Endothelial cell of umbilical vein (primary cell): Measurements from ENCODE around the gene GHSR. TPM values are rescaled to one million over a fixed set of nuclear protein-coding genes. Genes with fewer than 3 reads are reported as not detected.

ENCODE experiments used
- BruUV-seq: library from RNA; stranded (reverse); fragments of 400-500 nt; replicated peaks from 2 replicates; lab custom pipeline; 2021; lab: Mats Ljungman, UMichigan
- CTCF ChIA-PET: fragments of 300-600, 350-600 bp; sonication (Branson Sonifier 250); formaldehyde crosslinking; loops from one replicate; lab custom pipeline; 2021; ENCODE audit warnings: antibody characterized with exemption, inconsistent platforms; lab: Charles Lee
- POLR2A ChIA-PET: fragments of 300-600, 350-600 bp; sonication (Branson Sonifier 250); formaldehyde crosslinking; loops from one replicate; lab custom pipeline; 2021; ENCODE audit warnings: antibody characterized with exemption, inconsistent platforms; lab: Charles Lee
- DNase-seq: peaks from one replicate; pipeline ENCODE4 v3.0.0-alpha.2; 2011; ENCODE audit warnings: low read depth, low spot score
- FAIRE-seq: peaks from 2 replicates; lab custom pipeline; 2011; peaks lifted over from hg19 to GRCh38; lab: Jason Lieb, UNC
- H2AFZ ChIP-seq: 2 replicates; pipeline ENCODE4 v1.6.0; 2012; ENCODE audit warnings: low read depth, low read length, control low read depth, inconsistent platforms
- H3K27ac ChIP-seq: 2 replicates; pipeline ENCODE4 v1.5.1; 2011; ENCODE audit warnings: low read depth, mild to moderate bottlenecking, control low read depth, low read length, moderate library complexity; ENCODE audit not compliant: insufficient read depth
- H3K27me3 ChIP-seq, 2 experiments: 2 replicates each; pipeline versions ENCODE4 v1.6.0 to v1.6.1; 2011; ENCODE audit warnings: low read length in 2 of 2, mixed read lengths in 1 of 2; ENCODE audit not compliant: control insufficient read depth in 2 of 2, insufficient read depth in 2 of 2
- H3K36me3 ChIP-seq, 2 experiments: 2 replicates in 1 of 2; 3 replicates in 1 of 2; pipeline ENCODE4 v1.5.1; 2011; ENCODE audit warnings: low read length in 2 of 2, mild to moderate bottlenecking in 1 of 2, moderate library complexity in 1 of 2; ENCODE audit not compliant: control insufficient read depth in 2 of 2, insufficient read depth in 2 of 2; ENCODE audit errors: extremely low read depth in 1 of 2
- H3K4me1 ChIP-seq: 3 replicates; pipeline ENCODE4 v1.5.1; 2011; ENCODE audit warnings: mild to moderate bottlenecking, low read length; ENCODE audit not compliant: control insufficient read depth, insufficient read depth; ENCODE audit errors: extremely low read depth
- H3K4me2 ChIP-seq: 2 replicates; pipeline ENCODE4 v1.6.1; 2011; ENCODE audit warnings: low read length, control low read depth, mixed read lengths; ENCODE audit not compliant: insufficient read depth
- H3K4me3 ChIP-seq, 3 experiments: fragments of 200-600 bp in 1 of 3; sonication (generic), shearing (Covaris generic) in 1 of 3; replicated peaks in 1 of 3; 2 replicates each; pipeline ENCODE4 v1.5.1; 2011 to 2016; ENCODE audit warnings: control low read depth in 3 of 3, low read length in 3 of 3, mild to moderate bottlenecking in 2 of 3, inconsistent platforms in 1 of 3, low read depth in 1 of 3, moderate library complexity in 1 of 3; ENCODE audit not compliant: insufficient read depth in 1 of 3
- H3K79me2 ChIP-seq: 2 replicates; pipeline ENCODE4 v1.6.0; 2012; ENCODE audit warnings: low read length, inconsistent platforms; ENCODE audit not compliant: control insufficient read depth, insufficient read depth
- H3K9ac ChIP-seq: replicated peaks from 2 replicates; pipeline ENCODE3; 2011; ENCODE audit warnings: low read length, control low read depth; ENCODE audit not compliant: insufficient read depth; ENCODE audit errors: extremely low read depth
- H3K9me1 ChIP-seq: replicated peaks from 3 replicates; pipeline ENCODE4 v1.6.0; 2011; ENCODE audit warnings: mild to moderate bottlenecking, low read length; ENCODE audit not compliant: control insufficient read depth, insufficient read depth; ENCODE audit errors: extremely low read depth
- H3K9me3 ChIP-seq: replicated peaks from 2 replicates; pipeline ENCODE4 v1.5.1; 2012; ENCODE audit warnings: low read length, inconsistent platforms; ENCODE audit not compliant: control insufficient read depth, insufficient read depth
- H4K20me1 ChIP-seq: replicated peaks from 2 replicates; pipeline ENCODE3; 2011; ENCODE audit warnings: mild to moderate bottlenecking, low read length; ENCODE audit not compliant: control insufficient read depth, insufficient read depth; ENCODE audit errors: extremely low read depth
- CTCF ChIP-seq, 2 donors: IDR thresholded peaks; 1 replicate in 1 of 2; 2 replicates in 1 of 2; pipeline ENCODE4 v1.5.1; 2011; ENCODE audit warnings: low read length in 2 of 2, mild to moderate bottlenecking in 2 of 2, moderate library complexity in 2 of 2, control low read depth in 1 of 2, inconsistent platforms in 1 of 2, low read depth in 1 of 2; ENCODE audit not compliant: insufficient read depth in 1 of 2; ENCODE audit errors: extremely low read depth in 1 of 2
- EZH2 ChIP-seq: IDR thresholded peaks from 2 replicates; pipeline ENCODE4 v1.6.1; 2012; ENCODE audit warnings: borderline replicate concordance, low read depth, mild to moderate bottlenecking, moderate library complexity, low read length, inconsistent platforms; ENCODE audit not compliant: severe bottlenecking
- FOS ChIP-seq: IDR thresholded peaks from 2 replicates; pipeline ENCODE4 v1.6.1; 2011; ENCODE audit warnings: mild to moderate bottlenecking, low read length, moderate library complexity, borderline replicate concordance; ENCODE audit not compliant: insufficient read depth
- GATA2 ChIP-seq: IDR thresholded peaks from 2 replicates; pipeline ENCODE4 v1.7.0; 2011; ENCODE audit warnings: low read depth, mild to moderate bottlenecking, moderate library complexity, mixed read lengths, low read length; ENCODE audit not compliant: insufficient read length, insufficient read depth
- JUN ChIP-seq: IDR thresholded peaks from 2 replicates; pipeline ENCODE4 v1.6.1; 2011; ENCODE audit warnings: borderline replicate concordance, low read depth; ENCODE audit not compliant: insufficient read length, insufficient read depth
- MAX ChIP-seq: IDR thresholded peaks from 2 replicates; pipeline ENCODE4 v1.6.1; 2011; ENCODE audit not compliant: insufficient read depth, insufficient read length
- MYC ChIP-seq: IDR thresholded peaks from one replicate; pipeline ENCODE4 v1.6.1; 2011; ENCODE audit warnings: mild to moderate bottlenecking, low read depth, low read length
- POLR2A ChIP-seq: IDR thresholded peaks from 2 replicates; pipeline ENCODE4 v1.6.1; 2012; ENCODE audit warnings: low read depth, mild to moderate bottlenecking, control low read depth, low read length
- POLR2AphosphoS5 ChIP-seq: IDR thresholded peaks from 2 replicates; pipeline ENCODE4 v1.6.1; 2012; ENCODE audit warnings: low read depth, mild to moderate bottlenecking, control low read depth, low read length, moderate library complexity; ENCODE audit not compliant: insufficient read depth
- dilution Hi-C: fragments of 300-500 bp; cut with MboI; formaldehyde crosslinking; loops from one replicate; pipeline ENCODE4 v1.15.0; 2019; ENCODE audit warnings: low sequenced_read_pairs; ENCODE audit not compliant: extremely low pct_ligation_motif_present
- intact Hi-C: fragments of 100-400 bp; cut with micrococcal nuclease; formaldehyde crosslinking; loops from one replicate; pipeline ENCODE4 v1.10.0; 2022
- polyA plus RNA-seq, 4 experiments: library from polyadenylated mRNA; depleted of rRNA in 3 of 4; stranded (reverse) in 3 of 4; unstranded in 1 of 4; fragments of >200 nt; gene quantifications; 2 replicates each; pipeline versions ENCODE4 v1.2.1 to v1.2.3, GENCODE V29; 2011 to 2012; ENCODE audit warnings: missing spikeins in 1 of 4
- total RNA-seq: library from RNA; stranded (reverse); gene quantifications from 2 replicates; pipeline ENCODE4 v1.2.3, GENCODE V29; 2021

Gene GHSR
- total and polyA plus RNA-seq, 2 donors (not counting 3 experiments of a cell fraction or from before 2014, with no cell fraction given): not detected

DNA sequence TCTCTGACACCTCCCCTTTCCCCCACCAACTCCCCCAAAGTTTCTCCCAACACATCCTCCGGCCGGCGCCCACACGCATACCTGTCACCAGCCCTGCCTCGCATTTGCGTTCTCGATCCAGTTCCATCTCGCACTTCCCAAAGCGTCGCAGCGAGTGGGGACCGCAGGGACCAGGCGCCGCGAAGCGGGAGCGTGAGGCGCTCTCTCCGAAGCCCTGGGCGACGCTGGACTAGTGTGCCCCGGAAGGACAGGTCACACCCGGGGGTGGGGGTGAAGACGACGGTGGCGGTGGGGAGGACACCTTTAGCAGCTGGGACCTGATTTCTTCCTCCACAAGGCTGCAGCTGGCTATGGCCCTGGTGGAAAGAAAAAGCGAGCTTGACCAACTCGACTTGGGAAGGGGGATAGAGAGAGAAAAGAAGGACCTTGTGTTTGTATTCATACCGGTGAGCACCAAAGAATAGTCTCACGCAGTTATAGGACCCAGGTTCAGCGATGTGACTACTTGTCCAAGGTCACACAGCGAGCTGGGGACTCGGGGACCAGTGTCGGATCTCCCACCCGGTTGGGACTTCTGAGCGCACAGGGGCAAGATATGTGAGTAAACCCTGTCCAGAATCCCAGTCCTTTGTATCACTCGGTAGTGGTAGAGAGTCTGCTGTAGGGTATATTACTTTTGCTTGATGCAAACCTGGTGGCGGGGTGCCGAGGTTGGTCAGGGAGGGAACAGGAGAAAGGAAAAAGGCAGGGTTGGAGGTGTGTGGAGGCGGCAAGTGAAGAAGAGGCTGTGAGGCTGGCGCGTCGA is 607 bp upstream of the GHSR start:
- Histone ChIP-seq H3K9me3 (no peaks in the 10 kb centered on the region), H3K9ac (no peak overlapping the region), H3K4me3 (no peak overlapping the region), H3K27me3 (peaks cover 39 to 66% of the 10 kb centered on the region in 2 experiments), H3K4me2 (no peak overlapping the region), H3K4me1 (peaks cover under 1% of the 10 kb centered on the region), H4K20me1 (no peaks in the 10 kb centered on the region), H3K27ac (no peak overlapping the region), H3K79me2 (no peaks in the 10 kb centered on the region), H3K36me3 (no peaks in the 10 kb centered on the region), H2AFZ (no peak overlapping the region), H3K9me1 (no peaks in the 10 kb centered on the region)
- intact Hi-C loops: no loop called here
- TF ChIP-seq MYC: no peak
- no peak for TF ChIP-seq JUN
- no peak for TF ChIP-seq EZH2
- TF ChIP-seq POLR2AphosphoS5: no peak
- TF ChIP-seq GATA2: no peak
- TF ChIP-seq CTCF (IDR thresholded peaks at IDR 0.05; ENCODE audit: extremely low read depth in 1 of 2, insufficient read depth in 1 of 2, low read depth in 1 of 2, low read length in 2 of 2): no peak
- no peak for TF ChIP-seq POLR2A
- no peak for TF ChIP-seq FOS
- no peak for TF ChIP-seq MAX
- ChIA-PET POLR2A (no interaction called here), CTCF (interaction anchor here (2.6 kb wide), 1 partner anchor 12 kb away, joined by 6 read pairs; no protein-coding TSS in a partner anchor)
- dilution Hi-C loops: no loop called here
- no peak for FAIRE-seq
- no TSS peak for BruUV-seq
- no peak for DNase-seq
